ENCODE data around the gene IMP3.
A peak's percentile ranks its signal among the peaks of the same experiment; 100 is the strongest.
"Not testable (repeated sequence)": the region's sequence is repeated elsewhere in the genome, so short reads cannot be mapped to it uniquely, and the experiment has no call there.

The IMP3 gene

DNA sequence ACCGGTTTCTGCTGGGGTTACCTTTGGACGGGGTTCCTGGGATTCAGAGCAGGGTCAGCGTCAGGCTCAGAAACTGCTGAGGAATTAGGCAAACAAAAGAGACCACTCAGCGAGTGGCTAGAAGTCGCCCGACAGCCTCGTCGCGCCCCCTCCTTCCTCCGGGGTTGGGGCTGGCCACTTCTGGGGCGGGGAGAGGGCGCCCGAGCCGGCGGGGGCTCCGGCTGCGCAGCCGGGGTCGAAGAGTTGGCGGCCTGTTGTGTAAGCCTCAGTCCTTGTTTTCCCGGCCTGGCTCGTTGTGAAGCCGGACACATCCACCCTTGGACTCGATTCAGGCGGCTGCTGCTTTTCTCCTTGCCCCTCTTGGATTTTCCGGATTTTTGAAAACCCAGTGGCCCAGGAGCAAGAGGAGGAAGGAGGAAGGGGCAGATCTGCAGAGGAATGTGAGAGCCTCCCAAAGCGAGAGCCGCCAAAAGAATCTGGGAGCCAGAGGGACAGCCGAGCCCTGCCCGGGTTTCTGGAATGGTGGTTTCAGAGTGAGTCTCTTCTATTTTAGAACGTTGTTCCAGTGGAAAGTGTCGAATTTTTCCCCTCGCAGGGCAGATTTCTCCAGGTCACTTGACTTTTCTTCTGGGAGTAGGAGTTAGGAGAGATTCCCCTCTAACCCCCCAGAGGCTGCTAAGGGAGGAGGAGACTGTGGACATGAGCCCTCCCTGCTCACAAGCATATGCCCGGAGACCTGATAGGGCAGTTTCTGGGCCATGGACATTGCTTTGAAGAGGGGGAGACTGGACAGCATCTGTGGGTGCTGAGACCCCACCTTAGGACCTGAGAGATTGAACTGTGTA is 8.4 kb upstream of the IMP3 start:
- H3K4me1 Mint-ChIP-seq (ENCODE audit: low read depth), result peaks cover 24% of the 10 kb centered on the region
- no peaks in the 10 kb centered on the region for H3K36me3 Mint-ChIP-seq (ENCODE audit: low read depth)
- H3K27ac Mint-ChIP-seq, result peak overlapping the region; percentile 20
- peak overlapping the region; percentile 75 for H3K4me3 Mint-ChIP-seq
- no peaks in the 10 kb centered on the region for H3K9me3 Mint-ChIP-seq
- H3K27me3 Mint-ChIP-seq (ENCODE audit: low read depth), result peaks cover 3% of the 10 kb centered on the region

DNA sequence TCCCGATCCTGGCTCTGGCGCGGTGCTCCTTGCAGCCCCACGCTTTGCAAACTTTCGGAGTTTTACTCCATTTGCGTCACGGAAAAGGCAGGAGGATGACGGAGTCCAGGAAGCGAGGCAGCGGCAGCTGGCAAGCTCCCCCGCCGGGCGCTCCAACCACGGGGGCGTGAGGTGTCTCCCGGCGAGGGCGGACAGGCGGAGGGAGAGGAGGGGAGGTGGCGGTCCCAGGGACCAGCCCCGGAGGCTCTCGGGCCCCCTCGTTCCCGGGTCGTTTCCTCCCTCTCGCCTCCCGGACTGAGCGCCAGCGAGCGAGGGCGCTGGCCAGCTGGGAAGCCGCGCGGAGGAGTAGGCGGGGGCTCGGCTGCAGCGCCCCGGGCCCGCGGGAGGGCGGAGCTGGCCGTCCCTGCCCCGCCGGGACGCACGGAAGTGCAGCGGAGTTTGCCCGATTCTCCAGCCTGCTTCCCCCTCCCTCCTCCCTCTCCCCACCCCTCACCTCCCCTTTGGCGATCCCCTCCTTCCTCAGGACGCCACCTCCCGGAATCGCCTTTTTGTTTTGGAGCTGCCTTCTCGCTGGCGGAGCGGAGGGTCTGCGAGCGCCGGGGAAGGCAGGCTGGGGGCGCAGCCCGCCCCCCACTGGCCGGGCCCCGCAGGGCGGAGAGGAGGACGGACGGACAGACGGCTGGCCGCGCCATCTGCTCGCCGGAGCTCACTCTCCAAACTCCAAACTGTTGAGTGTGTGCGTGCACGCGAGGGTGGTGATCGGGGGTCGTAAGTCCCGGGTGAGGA is 7.5 kb upstream of the IMP3 start, which contains the start of gene SNX33:
Gene SNX33 (plus strand): TSS at position 543 of the 786 bp plus-strand sequence. CDS start 1,191 bp downstream, outside the sequence.
- peak within 1 kb of the TSS; percentile 68 for H3K27ac Mint-ChIP-seq
- peak within 1 kb of the TSS; percentile 84 for H3K4me3 Mint-ChIP-seq
- H3K4me1 Mint-ChIP-seq (ENCODE audit: low read depth), result peaks cover 24% of the 10 kb centered on the region
- no peaks in the 10 kb centered on the region for H3K9me3 Mint-ChIP-seq
- peaks cover 3% of the 10 kb centered on the region for H3K27me3 Mint-ChIP-seq (ENCODE audit: low read depth)
- H3K36me3 Mint-ChIP-seq (ENCODE audit: low read depth), result no peaks in the 10 kb centered on the region

DNA sequence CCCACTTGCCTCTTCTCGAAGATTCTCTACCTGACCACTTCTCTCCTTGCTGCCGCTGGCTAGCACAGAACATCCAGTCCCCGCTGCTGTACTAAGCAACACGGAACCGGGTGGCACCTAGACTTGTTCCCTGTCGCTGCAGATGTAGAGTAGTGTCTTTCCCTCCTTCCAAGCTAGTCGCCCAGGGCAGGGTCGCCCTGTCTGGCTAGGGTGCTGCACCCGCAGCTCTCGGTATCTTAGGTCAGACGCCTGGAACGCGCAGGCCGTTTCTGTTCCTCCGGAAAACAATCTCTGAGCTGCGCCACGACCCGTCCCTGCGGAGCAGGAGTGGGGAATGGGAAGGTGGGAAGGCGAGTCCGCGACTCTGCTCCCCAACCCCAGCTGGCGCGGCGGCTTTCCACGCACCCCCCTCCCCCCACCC is 6.9 kb upstream of the IMP3 start:
- H3K27me3 Mint-ChIP-seq (ENCODE audit: low read depth), result peaks cover 3% of the 10 kb centered on the region
- H3K4me1 Mint-ChIP-seq (ENCODE audit: low read depth), result peaks cover 25% of the 10 kb centered on the region
- peak overlapping the region; percentile 84 for H3K4me3 Mint-ChIP-seq
- peak overlapping the region; percentile 68 for H3K27ac Mint-ChIP-seq
- no peaks in the 10 kb centered on the region for H3K9me3 Mint-ChIP-seq
- H3K36me3 Mint-ChIP-seq (ENCODE audit: low read depth), result peaks cover 2% of the 10 kb centered on the region

DNA sequence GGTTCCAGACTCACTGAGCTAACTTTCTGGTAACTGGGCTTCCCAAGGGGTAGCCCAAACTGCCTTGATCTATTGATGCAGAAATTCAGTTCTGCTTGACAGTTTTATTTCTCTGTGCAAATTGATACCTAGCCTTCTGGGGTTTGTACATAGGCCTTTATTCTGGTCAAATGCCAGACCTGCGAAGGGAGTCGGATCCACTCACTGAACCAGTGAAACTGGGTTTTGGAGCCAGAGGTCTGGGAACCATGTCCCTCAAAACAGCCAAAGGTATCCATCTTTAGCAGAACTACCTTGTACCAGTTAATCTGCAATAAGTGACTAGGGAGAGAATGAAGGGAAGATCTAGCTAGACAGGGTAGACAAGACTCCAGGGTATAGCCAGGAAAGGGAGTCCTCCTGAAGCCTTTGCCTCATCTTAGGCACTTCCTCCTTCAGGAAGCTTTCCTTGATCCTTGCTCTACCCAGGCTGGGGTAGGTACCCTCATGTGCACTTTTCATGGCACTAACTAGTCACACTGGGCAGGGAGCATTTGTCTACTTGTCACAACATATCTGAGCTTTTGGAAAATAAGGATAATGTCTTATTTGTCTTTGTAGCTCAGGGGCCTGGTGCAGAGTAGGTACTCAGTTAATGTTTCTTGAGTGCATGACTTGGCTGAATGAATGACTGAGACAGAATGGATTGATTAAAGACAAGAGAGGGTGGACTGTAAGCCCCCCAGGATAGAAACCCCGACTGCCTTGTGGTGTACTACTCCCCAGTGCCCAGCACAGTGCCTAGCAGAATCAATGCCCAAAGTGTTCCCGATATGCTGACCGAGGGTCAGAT is 6.3 kb upstream of the IMP3 start:
- Mint-ChIP-seq H3K27ac (no peak overlapping the region), H3K4me1 (ENCODE audit: low read depth) (peaks cover 21% of the 10 kb centered on the region), H3K36me3 (ENCODE audit: low read depth) (peaks cover 2% of the 10 kb centered on the region), H3K4me3 (peak overlapping the region; percentile 84), H3K27me3 (ENCODE audit: low read depth) (peaks cover 3% of the 10 kb centered on the region), H3K9me3 (no peaks in the 10 kb centered on the region)

DNA sequence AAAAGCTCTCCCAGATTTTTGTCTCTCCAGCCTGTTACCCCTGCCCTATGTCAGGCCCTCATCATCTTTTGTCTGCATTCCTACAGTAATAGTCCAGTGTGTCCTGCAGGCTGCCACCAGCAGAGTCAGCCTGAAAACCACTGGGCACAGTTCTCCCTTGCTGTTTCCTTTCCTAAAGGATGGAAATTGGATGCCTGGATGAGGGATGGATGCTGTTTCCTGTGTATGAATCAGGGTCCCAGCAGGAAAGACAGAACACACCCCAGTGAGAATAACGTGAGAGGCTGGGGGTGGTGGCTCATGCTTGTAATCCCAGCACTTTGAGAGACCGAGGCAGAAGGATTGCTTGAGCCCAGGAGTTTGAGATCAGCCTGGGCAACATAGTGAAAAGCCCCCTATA is 4.4 kb upstream of the IMP3 start:
- Mint-ChIP-seq H3K9me3 (no peaks in the 10 kb centered on the region), H3K36me3 (ENCODE audit: low read depth) (peaks cover 2% of the 10 kb centered on the region), H3K27me3 (ENCODE audit: low read depth) (peaks cover 3% of the 10 kb centered on the region), H3K4me3 (no peak overlapping the region), H3K27ac (no peak overlapping the region), H3K4me1 (ENCODE audit: low read depth) (peaks cover 15% of the 10 kb centered on the region)

DNA sequence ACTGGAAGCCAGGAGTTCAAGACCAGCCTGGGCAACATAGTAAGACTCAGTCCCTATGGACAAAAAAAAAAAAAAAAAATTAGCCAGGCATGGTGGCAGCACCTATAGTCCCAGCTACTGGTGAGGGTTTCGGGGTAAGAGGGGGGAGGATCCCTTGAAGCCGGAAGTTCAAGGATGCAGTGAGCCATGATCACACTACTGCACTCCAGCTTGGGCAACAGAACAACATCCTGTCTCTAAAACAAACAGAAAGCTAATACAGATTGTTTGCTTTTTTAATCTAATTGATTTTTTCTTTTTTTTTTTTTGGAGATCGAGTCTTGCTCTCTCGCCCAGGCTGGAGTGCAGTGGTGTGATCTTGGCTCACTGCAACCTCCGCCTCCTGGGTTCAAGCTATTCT is 1.6 kb upstream of the IMP3 start:
- peaks cover 15% of the 10 kb centered on the region for H3K36me3 Mint-ChIP-seq (ENCODE audit: low read depth)
- H3K4me1 Mint-ChIP-seq (ENCODE audit: low read depth), result peaks cover 25% of the 10 kb centered on the region
- no peak overlapping the region for H3K4me3 Mint-ChIP-seq
- peak overlapping the region; percentile 20 for H3K27ac Mint-ChIP-seq
- H3K27me3 Mint-ChIP-seq (ENCODE audit: low read depth), result peaks cover 3% of the 10 kb centered on the region
- no peaks in the 10 kb centered on the region for H3K9me3 Mint-ChIP-seq

DNA sequence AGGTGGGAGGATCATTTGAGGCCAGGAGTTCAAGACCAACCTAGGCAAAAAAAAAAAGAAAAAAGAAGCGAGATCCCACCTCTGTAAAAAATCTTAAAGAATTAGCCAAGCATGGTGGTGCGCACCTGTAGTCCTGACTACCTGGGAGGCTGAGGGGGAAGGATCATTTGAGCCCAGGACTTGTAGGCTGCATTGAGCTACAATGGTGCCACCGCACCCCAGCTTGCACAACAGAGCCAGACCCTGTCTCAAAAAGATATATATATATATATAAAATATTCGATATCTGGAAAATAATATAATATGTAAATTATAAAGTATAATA is 1.1 kb upstream of the IMP3 start:
- Mint-ChIP-seq H3K36me3 (ENCODE audit: low read depth) (peaks cover 15% of the 10 kb centered on the region), H3K4me3 (peak overlapping the region; percentile 95), H3K27ac (peak overlapping the region; percentile 91), H3K4me1 (ENCODE audit: low read depth) (peaks cover 26% of the 10 kb centered on the region), H3K9me3 (no peaks in the 10 kb centered on the region), H3K27me3 (ENCODE audit: low read depth) (peaks cover 3% of the 10 kb centered on the region)

DNA sequence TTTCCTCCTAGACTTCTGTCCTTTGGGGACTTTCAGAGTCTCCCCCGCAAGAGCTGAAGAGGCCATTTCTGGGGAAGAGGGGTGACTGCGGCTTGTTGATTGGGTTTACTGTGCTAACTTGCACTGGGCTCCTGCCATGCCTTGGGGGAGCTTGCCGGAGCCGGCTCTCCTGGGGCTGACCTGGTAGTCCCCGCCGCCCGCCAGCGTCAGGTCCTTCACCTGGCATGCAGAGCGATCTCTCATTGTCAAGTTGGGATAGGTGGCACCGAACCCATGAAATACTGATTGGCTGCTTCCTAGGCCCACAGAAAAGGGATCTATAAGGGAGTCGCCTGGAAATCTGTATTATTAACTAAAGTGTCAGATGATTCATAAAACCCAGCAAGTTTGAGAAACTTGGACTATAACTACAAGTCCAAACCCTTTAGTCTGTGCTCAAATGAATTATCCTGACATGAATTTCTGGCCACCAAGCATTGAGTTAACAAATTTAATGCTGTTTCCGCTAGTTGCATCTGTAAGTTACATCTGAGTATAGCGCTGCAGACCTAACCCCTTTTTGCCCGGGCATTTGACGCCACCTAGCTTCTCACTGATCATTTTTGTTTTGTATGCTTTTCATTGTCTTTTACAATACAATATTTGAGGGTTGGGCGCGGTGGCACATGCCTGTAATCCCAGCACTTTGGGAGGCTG is 607 bp upstream of the IMP3 start:
- peak overlapping the region; percentile 95 for H3K4me3 Mint-ChIP-seq
- peak overlapping the region; percentile 91 for H3K27ac Mint-ChIP-seq
- no peaks in the 10 kb centered on the region for H3K9me3 Mint-ChIP-seq
- H3K36me3 Mint-ChIP-seq (ENCODE audit: low read depth), result peaks cover 15% of the 10 kb centered on the region
- peaks cover 3% of the 10 kb centered on the region for H3K27me3 Mint-ChIP-seq (ENCODE audit: low read depth)
- H3K4me1 Mint-ChIP-seq (ENCODE audit: low read depth), result peaks cover 28% of the 10 kb centered on the region

DNA sequence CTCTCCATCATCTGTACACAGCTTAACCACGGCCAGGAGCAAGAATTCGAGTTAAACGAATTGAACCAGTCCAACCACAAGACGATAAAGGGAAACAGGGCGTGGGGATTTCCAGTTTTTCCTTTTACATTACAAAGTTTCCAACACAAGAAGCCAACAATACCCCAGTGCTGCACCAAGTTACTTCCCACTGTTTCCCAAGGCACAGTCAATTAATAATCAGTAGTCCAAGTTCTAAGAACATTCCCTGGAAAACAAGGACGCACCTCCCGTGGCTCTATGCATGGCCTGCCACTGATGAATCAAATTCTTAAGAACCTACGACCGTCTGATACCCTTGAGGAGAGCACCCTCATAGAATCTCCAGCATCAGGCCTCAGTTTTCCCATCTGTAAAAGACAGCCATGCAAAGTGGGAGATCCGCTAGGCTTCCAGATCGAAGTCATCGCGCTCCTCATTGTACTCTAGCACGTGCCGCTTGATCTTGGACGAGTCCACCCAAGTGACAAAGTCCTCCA is 774 bp downstream of the IMP3 start:
- Mint-ChIP-seq H3K4me1 (ENCODE audit: low read depth) (peaks cover 28% of the 10 kb centered on the region), H3K27ac (peak overlapping the region; percentile 91), H3K36me3 (ENCODE audit: low read depth) (peaks cover 15% of the 10 kb centered on the region), H3K27me3 (ENCODE audit: low read depth) (peaks cover under 1% of the 10 kb centered on the region), H3K4me3 (peak overlapping the region; percentile 95), H3K9me3 (no peaks in the 10 kb centered on the region)

DNA sequence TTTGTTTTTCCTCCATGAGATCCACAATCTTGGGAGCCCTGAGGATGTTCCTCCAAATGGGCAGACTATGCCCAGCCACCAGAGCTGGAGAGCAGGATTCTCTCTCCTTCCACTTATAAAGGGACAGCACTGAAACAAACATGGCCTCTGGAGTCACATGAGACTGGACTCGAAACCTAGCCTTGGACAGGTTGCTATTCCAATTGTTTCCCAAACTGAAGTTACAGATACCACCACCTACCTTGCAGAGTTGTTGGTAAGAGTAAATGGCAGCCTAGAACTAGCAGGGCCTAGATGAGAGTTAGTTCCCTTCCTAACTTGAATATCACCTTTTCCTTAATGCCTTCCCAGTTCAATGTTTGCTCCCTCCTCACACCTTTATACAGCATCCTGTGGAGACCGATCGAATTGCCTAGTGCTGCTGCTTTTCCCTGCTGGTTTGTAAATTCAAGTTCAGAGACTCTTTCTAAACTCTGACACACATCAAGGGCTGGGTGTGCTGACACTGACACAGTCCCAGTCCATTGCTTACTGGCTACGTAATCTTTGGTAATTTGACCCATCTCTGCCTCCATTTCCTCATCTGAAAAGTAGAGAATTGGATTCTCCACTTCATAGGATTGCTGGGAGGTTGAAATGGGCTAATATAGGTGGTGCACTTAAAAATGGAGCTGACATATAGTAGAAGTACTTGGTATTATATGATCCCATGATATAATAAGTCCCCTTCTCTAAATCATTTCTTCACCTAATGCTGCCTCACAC is 2.6 kb downstream of the IMP3 start:
- H3K27ac Mint-ChIP-seq, result peak overlapping the region; percentile 52

DNA sequence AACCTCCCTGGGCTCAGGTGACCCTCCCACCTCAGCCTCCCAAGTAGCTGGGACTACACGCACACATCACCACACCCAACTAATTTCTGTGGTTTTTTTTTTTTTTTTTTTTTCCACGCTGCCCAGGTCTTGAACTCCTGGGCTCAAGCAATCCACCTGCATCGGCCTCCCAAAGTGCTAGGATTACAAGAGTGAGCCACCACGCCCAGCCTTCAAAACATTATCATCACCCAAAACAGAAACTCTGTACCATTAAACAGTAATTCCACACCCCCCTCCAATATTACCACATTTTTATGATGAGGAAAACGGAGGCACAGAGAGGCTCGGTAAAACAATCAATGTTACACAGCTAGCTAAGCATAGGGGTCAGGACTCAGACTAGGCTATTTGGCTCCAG is 4.0 kb downstream of the IMP3 start:
- Mint-ChIP-seq H3K4me1 (ENCODE audit: low read depth) (peaks cover 23% of the 10 kb centered on the region), H3K27me3 (ENCODE audit: low read depth) (no peaks in the 10 kb centered on the region), H3K36me3 (ENCODE audit: low read depth) (peaks cover 13% of the 10 kb centered on the region), H3K4me3 (no peak overlapping the region), H3K9me3 (no peaks in the 10 kb centered on the region), H3K27ac (no peak overlapping the region)

More for the DNA sequence above, 2.6 kb downstream of the IMP3 start:
- H3K4me1 Mint-ChIP-seq (ENCODE audit: low read depth), result peaks cover 28% of the 10 kb centered on the region
- peaks cover 15% of the 10 kb centered on the region for H3K36me3 Mint-ChIP-seq (ENCODE audit: low read depth)
- peak overlapping the region; percentile 95 for H3K4me3 Mint-ChIP-seq
- no peaks in the 10 kb centered on the region for H3K9me3 Mint-ChIP-seq
- no peaks in the 10 kb centered on the region for H3K27me3 Mint-ChIP-seq (ENCODE audit: low read depth)

DNA sequence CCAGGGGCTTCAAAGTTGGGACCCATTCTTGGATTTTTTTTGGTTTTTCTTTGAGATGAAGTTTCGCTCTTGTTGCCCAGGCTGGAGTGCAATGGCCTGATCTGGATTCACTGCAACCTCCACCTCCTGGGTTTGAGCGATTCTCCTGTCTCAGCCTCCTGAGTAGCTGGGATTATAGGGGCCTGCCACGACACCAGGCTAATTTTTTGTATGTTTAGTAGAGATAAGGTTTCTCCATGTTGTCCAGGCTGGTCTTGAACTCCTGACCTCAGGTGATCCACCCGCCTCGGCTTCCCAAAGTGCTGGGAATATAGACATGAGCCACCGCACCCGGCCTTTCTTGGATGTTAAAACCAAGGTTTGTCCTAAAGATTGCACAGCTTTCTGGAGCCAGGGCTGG is 6.1 kb downstream of the IMP3 start:
- H3K9me3 Mint-ChIP-seq; H3K4me3 Mint-ChIP-seq; H3K27ac Mint-ChIP-seq; H3K27me3 Mint-ChIP-seq (ENCODE audit: low read depth): not testable (repeated sequence)
- Mint-ChIP-seq H3K4me1 (ENCODE audit: low read depth) (peaks cover 17% of the 10 kb centered on the region), H3K36me3 (ENCODE audit: low read depth) (peaks cover 11% of the 10 kb centered on the region)

DNA sequence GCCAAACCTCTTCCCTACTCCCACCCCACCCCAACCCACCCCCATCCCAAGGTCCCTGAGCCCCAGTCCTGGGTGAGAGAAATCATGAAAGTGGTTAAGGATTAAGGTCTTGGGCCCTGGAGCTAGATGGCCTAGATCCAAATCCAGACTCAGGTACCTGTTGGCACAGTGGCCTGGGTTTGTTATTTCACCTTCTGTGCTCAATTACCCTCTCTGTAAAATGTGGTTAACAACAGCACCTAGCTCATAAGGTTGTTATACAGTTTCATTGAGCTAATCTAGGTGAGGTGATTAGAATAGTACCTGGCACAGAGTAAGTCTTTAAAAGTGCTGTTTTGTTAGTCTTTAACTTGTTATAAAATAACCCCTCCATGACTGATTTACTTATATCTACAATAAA is 8.1 kb downstream of the IMP3 start:
- H3K27ac Mint-ChIP-seq, result no peak overlapping the region

More for the DNA sequence above, 8.1 kb downstream of the IMP3 start:
- Mint-ChIP-seq H3K9me3 (no peaks in the 10 kb centered on the region), H3K4me1 (ENCODE audit: low read depth) (peaks cover 12% of the 10 kb centered on the region), H3K27me3 (ENCODE audit: low read depth) (no peaks in the 10 kb centered on the region), H3K4me3 (no peak overlapping the region), H3K36me3 (ENCODE audit: low read depth) (no peaks in the 10 kb centered on the region)
